HG02678 (cell line): ENCODE data around the gene PAXX.
"Not testable (repeated sequence)": the region's sequence is repeated elsewhere in the genome, so short reads cannot be mapped to it uniquely, and the experiment has no call there.

Experiments used
- ATAC-seq: cut with Tn5 transposase; IDR thresholded peaks from one replicate; pipeline ENCODE4 v1.9.1; 2021; ENCODE audit warnings: mild to moderate bottlenecking, moderate library complexity; ENCODE audit not compliant: unreplicated experiment

PAXX gene

DNA sequence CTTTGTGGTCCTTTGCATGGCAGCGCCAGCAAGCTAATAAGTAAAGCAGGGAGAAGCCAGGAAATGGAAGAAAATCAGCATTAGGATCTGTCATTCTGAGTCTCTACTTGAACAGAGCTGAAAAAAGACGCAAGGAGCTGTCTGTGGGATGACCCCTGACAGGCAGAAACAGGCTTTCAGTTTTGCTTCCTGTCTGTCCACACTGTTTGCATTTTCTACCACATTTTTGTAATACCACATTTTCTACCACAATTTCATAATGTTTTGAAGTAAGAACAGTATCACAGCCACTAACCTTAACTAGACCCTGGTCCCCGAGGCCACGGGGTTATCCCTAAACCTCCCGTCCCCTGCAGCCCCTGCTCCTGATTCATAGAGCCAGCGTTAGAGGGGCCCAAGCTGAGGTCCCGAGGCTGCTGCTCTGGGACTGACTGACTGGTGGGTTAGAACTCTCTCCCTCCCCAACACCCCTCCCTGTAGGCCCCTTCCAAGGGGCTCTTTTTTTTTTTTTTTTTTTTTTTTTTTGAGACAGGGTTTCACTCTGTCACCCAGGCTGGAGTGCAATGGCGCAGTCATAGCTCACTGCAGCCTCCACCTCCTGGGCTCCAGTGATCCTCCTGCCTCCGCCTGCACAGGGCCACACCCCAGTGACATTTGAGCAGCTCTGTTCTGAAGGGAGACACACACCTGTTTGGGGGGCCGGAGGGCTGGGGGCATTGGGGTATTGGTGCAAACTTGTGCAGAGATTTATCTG lies 8.1 kb downstream of the PAXX start:
- ATAC-seq: peak; percentile 75

DNA sequence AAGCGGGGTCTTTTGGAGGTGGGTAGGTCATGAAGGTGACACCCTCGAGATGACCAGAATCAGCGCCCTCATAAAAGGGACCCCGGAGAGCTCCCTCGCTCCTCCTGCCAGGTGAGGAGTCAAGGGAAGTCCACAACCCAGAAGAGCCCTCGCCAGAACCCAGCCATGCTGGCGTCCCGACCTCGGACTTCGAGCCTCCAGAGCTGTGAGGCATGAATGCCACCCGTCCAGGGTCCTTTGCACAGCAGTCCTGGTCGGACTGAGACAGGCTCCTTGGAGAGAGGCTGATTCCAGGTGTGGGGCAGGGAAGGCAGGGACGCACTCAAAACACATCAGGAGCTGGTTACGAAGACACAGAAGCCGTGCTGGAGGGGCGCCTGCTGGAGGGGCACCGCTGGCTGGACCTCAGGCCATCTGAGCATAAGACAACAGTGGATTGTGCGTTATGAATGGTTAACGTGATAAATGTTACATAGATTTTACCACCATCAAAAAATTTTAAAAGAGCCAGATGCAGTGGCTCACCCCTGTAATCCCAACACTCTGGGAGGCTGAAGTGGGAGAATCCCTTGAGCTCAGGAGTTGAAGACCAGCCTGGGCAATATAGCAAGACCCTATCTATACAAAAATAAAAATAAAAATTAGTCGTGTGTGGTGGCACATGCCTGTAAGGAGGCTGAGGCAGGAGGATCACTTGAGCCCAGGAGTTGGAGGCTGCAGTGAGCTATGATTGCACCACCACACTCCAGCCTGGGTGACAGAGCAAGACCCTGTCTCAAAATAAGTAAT lies 9.8 kb downstream of the PAXX start:
- no peak for ATAC-seq

DNA sequence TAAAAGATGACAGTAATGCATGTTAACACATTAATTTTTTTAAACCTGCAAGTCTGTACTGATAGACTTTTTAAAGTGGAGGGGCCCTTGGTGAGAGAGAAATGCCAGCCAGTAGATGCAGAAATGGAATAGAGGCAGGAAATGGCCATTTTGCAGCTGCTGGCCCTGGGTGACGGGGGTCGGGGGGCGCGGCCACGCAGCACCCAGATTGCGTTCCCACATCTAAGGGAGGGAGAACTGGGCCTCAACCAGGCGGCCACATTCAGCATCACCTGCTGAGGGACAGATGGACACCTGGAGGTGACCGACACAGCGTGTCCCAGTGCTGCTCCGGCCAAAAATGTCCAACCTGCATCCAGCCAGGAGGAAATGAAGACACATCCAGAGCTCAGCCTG lies 10.4 kb downstream of the PAXX start:
- ATAC-seq: no peak

DNA sequence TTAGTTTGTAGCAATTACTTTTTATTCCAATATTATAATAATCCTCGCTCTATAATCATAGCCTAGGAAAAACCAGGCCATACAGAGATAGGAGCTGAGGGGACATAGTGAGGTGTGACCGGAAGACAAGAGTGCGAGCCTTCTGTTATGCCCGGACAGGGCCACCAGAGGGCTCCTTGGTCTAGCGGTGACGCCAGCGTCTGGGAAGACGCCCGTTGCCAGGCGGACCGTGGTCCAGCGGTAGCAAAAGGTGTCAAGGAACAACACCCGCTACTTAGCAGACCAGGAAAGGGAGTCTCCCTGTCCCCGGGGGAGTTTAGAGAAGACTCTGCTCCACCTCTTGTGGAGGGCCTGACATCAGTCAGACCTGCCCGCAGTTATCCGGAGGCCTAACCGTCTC lies 12.1 kb downstream of the PAXX start:
- ATAC-seq: not testable (repeated sequence)

DNA sequence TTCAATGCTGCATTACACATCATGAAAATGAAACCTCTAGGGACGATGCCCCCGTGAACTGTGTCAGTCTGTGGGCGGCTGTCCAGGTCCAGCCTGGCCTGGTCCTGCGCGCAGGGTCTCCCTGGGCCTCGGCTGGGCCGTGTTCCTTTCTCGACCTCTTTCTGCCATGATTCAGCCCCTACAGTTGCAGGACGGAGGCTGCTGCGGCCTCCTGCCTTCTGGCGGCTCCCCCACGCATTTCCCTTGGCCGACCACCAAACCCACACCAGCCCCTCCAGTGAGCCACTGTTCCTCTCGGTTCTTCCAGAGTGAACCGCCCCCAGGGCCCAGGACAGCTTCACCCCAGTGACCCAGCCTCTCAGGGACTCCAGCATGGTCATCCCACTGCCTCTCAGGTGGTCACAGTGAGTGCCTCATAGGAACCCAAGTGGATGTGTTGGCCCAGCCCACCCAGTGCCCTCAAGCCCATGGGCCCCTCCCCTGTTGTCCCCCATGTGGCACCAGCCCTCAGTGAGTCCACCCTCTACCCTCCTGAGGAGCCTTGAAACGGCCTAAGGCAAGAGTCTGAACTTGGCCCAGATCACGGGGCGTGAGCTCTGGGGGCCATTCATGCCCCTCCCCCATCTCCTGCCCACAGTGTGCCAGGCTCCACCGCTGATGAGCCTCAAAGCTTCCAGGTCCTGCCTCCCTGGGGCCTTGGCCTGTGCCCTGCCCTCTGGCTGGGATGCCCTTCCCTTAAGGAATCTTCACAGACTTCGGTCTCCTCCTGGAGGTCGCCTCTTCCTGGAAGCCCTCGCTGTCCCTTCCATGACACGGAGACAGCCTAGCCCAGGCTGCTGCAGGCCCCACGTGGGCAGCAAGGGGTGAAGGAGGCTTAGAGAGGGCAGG lies 14.1 kb downstream of the PAXX start:
- ATAC-seq: no peak

DNA sequence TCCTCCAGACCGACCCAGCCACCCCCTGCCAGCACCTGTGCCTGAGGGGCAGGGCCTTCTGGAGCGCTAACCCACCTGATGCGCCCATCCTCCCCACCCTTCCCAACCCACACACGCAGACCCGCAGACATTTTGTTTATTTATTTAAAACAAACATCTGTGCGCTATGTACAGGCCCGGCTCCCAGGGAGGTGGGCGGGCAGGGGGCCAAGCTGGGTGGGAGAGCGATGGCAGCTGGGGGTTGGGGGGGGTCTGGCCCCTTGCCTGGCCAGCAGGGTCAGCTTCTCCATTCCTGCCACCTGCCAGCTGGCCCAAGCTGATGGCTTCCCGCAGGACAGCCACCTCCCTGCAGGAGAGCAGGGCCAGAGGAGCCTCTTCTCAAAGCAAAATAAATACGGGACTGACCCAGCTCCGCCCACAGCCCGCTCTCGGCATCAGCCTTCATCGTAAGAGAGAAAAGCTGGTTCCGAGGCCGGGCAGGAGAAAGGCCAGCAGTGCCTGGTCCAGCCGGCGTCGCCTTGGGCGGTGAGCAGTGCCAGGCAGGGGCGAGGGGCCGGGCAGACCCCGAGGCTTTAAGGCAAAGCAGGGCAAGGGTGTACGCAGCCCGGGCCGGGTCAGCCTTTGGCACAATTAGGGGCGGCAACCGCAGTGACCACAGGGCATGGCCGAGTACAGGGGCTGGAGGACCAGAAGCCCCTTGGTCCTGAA lies 15.0 kb downstream of the PAXX start:
- ATAC-seq: no peak

DNA sequence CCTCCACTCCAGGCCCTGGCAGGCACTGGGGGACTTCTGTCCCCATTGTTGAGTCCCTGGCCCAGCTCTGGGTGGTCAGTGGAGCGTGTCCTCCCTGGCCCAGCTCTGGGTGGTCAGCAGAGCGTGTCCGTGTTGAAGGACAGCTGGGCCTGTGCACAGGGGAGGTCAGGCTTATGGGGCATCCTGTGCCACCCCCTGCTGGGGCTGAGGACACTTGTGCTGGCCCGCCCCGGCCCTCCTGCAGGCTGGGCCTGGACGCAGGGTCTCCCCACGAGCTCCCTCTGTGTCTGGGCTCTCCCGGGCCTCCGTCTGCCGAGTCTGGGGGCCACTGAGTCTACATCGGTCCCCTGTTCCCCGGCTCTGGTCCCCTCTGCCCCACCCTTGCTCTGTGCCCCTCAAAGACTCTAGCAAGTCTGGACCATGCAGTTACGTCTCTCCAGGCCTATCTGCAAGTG lies 15.6 kb downstream of the PAXX start:
- no peak for ATAC-seq

DNA sequence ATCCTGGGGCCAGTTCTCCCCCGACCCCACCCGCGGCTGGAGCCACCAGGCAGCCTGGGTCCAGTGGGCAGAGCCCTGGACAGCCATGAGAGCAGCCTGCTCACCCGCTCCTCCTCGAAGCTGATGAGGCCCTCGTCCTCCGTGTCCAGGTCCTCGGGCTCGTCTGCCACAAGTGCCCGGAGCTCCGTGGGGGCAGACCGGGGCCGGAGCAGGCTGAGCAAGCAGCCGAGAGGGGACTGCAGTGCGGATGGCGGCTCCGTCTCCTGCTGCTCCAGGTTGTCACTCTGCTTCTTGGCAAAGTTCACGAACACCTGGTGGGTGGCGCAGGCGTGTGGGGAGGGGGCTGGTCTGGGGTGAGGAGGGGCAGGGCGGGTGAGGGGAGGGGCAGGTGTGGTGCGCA lies 16.1 kb downstream of the PAXX start:
- ATAC-seq: no peak

DNA sequence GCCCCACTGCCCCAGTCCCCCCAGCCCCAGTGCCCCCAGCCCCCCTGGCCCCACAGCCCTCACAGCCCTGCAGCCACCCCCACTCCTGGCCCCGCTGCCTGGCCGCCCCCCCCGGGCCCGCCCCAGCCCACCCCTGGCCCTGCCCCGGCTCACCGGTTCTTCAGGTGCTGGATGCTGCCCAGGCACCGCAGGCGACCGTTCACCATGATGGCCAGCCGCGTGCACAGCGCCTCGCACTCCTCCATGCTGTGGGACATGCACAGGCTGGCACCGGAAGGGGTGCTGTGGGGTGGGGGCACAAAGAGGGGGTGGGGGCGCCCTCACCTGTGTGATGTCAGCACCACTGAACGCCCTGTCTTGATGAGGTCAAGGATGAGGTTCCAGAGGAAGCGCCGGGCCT lies 17.0 kb downstream of the PAXX start:
- ATAC-seq: no peak

DNA sequence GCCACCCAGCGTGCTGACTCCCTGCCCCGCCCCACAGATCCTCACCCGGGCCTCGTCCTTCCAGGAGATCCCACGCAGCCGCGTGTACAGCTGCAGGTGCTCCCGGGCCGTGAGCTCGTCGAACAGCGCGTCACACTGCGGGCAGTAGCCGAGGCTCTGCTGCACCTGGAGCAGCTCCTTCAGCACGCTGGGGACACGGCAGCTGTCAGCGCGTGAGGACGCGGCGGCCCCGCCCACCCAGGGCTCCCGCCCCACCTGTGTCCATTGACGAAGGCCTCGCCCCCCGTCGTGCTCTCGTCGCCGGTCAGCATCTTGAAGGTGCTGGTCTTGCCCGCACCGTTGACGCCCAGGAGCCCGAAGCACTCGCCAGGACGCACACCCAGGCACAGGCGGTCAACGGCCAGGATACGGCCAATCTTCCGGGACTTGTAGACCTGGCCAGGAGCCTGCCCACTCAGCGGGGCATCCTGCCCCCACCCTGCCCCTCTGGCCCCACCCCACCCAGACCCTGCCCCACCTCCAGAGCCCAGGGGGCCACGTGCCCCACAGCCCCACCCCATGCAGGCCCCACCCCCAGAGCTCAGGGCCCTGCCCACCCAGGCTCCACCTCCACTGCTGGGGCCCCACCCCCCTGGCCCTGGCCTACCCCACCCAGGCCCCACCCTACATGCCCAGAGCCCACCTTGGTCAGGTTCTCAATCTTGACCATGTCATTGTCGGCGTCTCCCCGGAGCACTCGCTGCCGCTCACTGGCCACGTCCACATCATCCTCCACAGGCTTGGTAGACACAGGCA lies 17.9 kb downstream of the PAXX start:
- ATAC-seq: no peak

DNA sequence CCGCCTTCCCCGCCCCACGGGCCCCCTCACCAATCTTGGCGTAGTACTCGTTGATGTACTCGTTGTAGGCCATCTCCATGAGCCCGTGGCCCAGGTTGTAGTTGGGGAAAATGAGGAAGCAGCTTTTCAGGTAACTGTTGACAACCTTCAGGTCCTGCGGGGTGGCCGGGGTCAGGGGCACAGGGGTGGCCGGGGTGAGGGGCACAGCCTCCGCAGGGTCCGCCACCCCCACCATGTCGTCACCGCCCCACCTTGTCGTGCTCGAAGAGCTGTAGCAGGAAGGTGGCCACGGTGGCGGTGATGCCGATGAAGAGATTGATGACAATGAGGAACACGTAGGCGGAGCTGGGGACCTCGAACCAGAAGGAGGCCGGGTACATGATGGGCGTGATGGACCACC lies 18.9 kb downstream of the PAXX start:
- no peak for ATAC-seq

DNA sequence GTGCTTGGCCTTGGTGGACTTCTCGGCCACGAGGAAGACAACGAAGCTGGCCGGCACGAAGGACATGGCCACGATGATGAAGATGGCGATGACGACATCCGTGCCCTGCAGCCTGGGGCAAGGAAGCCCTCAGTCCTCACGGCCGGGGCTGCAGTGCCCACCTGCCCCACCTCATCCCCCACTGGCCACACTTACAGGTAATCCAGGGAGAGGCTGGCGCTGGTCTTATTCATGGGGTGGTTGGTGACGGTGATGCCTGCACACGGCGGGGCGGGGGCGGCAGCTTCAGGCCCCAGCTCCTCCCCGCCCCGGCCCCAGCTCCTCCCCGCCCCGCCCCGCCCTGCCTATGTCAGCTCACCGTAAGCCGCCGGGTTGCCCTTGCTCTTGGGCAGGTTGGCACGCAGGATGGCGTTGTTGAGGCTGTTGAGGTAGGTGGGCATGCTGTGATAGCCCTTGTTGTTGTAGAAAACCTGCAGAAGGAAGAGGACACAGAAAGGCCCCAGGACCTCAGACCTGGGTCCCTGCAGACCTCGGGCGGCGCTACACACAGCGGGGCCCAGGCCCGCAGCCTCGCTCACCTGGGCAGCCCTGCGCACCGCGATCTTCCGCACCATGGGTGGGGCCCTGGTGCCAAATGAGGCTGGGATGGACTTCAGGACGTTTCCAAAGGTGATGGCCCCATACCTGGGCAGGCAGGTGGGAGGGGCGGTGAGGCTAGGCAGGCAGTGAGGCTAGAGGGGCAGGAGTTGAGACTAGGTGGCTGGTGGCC lies 19.9 kb downstream of the PAXX start:
- no peak for ATAC-seq

DNA sequence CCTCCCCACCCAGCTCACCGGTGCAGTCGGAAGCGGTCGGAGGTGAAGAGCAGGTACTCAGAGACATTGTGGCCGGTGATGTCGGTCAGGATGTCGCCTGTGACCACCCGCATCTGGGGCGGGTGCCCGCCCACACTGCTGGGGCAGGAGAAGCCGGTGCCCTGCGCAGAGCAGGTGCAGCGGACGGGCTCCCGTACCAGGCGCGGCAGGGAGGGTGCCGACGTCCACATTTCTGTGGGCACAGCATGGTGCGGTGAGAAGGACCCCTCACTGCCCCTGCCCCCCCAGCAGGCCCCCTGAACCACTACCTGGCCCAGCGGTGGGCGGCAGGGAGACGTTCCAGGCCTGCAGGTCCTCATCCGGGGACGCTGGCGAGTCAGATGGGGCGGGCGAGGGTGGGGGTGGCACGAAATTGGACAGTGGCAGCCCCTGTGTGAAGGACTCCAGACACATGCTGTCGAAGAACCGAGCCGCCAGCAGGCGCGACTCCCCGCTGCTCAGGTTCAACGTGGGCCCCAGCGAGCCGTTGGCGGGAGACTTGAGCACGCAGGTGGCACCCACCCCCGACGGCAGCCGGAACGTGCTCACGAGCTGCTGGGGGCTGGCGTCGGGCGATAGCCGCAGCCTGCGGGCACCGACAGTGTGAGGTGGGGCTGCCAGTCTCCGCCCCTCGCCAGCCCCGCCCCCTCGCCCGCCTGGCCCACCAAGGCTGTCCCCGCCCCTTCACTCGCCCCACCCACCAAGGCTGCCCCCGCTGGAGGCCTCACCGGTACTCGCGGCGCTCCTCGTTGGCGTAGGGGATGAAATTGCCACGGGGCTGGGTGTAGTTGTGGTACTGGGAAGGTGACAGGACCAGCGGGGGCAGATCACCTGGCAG lies 20.7 kb downstream of the PAXX start:
- no peak for ATAC-seq

DNA sequence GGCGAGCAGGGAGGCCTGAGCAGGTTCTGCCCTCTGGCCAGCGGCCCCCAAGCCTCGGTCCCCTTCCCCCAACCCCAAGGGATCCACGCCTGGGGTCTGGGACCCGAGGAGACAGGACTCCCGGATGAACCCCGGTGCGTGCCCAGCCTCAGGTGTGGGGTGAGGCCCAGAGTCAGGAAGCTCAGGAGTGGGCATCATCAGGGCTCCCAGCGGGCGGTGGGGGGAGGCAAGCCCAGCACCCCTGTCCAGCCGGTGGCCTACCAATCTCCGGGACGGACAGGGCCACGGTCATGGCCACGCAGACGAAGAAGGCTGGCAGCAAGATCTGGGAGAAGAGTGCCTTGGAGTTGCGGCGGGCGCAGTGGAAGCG lies 21.3 kb downstream of the PAXX start:
- no peak for ATAC-seq

DNA sequence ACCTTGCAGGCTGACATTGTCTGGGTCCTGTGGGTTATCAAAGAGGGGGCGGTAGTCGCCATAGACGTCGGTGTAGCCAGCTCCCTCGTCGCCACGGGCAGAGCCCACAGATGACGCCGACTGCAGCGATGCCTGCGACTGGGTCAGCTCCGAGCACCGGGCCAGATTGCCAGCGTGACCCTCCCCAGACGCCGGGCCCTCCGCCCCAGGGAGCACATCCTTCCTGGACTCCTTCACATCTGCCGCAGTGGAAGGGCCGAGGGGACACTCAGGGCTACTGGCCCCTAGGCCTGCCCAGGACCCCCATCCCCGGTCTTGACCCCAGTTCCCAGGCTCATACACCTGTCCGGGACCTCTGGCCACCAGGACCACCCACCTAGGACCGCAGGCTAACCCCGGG lies 21.9 kb downstream of the PAXX start:
- no peak for ATAC-seq

DNA sequence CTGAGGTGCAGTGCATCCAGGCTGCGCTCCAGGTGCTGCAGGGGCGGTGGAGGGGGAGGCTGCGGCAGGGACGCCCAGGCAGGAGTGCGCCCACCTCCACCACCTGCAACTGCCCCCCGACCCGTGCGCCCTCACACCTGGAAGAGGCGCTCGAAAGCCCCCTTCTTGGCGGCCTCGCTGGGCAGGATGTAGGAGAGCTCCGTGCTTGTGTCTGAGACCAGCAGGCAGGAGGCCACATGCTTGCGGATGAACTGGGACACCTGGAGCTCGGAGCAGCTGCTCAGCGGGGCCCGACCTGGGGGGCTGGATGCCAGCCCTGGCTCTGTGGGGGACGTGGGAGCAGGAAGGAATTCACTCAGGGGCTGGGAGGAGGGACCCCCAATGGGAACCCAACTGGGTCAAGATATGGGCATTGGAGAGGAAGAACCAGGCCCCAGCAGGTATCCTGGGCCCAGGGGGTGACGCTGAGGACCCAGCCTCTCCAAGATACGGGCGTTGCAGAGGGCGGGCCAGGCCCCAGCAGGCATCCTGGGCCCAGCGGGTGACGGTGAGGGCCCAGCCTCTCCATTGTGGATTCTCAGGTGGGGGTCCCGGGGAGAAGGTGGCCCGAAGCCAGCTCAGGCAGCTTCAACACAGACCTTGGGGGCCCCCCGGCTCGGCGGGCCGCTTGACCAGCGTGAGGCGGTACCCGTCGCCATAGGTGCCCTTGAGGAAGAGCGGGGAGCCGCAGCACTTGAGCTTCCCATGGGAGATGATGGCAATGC lies 22.7 kb downstream of the PAXX start:
- no peak for ATAC-seq

DNA sequence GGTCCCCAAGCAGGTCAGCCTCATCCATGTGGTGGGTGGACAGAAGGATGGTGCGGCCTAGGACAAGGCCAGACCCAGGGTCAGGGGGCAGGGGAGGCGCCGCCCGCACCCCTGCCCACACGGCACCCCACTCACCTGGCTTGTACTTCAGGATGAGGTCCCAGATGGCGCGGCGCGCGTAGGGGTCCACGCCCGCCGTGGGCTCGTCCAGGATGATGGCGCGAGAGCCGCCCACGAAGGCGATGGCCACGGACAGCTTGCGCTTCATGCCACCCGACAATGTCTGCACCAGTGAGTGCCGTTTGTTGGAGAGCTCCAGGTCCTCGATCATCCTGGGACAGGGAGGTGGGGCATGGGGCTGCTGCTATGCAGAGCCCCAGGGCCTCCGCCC lies 23.3 kb downstream of the PAXX start:
- no peak for ATAC-seq

DNA sequence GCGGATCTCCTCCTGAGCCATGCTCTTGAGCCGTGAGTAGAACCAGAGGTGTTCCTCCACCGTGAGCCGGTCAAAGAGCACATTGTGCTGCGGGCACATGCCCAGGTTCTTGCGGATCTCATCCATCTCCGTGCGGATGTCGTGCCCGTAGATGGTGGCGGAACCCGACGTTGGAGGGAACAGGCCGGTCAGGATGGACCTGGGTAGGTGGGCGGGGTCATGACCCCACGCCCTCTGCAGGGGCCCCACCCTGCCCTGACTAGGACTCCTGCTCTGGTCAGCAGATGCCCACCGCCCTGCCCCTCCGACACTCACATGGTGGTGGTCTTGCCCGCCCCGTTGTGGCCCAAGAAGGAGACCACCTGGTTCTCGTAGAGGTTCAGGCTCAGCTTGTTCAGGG lies 23.8 kb downstream of the PAXX start:
- no peak for ATAC-seq
